GM18868 (cell line): Measurements from ENCODE around the gene ANKRD52.
"Not testable (repeated sequence)": the region's sequence is repeated elsewhere in the genome, so short reads cannot be mapped to it uniquely, and the experiment has no call there.

Experiments used
- ATAC-seq: cut with Tn5 transposase; IDR thresholded peaks from one replicate; pipeline ENCODE4 v1.9.1; 2021; ENCODE audit warnings: mild to moderate bottlenecking, moderate library complexity; ENCODE audit not compliant: unreplicated experiment

Gene ANKRD52

DNA sequence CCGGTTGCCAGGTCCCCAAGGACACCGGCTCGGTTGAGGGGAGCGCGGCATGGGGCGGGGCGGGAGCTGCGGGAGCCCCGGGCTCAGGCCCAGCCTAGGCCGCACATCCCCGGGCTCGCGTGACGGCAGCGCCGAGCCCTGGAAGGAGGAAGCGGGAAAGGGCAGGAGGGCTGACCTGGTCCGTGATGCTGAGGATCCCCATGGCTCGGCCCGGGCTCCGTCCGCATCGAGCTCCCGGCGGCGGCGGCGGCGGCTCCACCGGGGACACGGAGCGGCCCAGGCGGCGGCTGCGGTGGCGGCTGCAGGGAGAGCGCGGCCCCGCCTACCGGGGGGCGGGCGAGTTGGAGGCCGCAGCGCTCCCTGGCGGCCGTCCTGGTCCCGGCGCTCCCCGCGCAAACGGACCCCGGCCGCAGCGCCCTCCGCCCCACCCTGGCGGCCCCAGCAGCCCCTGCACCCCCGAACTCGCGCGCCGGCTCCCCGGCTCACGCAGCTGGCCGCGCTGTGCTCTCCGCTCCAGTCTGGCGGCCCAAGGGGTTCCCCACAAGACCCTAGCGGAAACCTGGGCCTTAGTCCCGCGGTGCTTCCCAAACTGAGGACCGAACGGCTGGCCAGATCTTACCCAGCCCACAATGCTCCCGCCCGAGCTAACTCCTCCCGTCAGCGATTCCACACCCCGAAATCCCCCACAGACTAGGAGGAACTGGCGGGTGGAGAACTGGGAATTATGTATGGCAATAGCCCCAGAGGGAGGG lies at the start of gene ANKRD52:
Gene ANKRD52, minus strand, starts transcription at position 317 of the 752 bp plus-strand sequence. Its CDS starts 115 bp downstream, at position 202.
- ATAC-seq: peak; percentile 89

DNA sequence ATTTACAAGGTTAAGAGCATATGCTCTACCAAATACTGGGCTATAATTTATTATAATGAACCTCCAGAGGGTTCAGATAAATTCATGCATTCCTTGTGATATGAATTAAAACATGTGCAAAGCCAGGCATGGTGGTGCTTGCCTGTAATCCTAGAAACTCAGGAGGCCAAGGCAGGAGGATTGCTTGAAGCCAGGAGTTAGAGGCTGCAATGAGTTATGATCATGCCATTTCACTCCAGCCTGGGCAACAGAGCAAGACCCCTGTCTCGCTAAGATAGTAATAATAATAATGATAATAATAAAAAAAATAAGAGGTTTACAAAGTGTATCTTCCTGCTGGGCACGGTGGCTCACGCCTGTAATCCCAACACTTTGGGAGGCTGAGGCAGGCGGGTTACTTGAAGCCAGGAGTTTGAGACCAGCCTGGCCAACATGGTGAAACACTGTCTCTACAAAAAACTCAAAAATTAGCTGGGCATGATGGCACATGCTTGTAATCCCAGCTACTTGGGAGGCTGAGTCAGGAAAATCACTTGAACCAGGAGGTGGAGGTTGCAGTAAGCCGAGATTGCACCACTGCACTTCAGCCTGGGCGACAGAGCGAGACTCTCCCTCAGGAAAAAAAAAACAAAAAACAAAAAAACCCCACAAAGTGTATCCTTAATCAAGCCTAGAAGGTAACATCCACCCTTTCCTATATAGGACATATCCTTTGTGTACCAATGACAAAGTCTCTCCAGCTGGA lies 49.2 kb upstream of the ANKRD52 start:
- ATAC-seq: no peak

GRCh38 chr12:56304872-56305590 lies 46.8 kb upstream of the ANKRD52 start:
- no peak for ATAC-seq

DNA sequence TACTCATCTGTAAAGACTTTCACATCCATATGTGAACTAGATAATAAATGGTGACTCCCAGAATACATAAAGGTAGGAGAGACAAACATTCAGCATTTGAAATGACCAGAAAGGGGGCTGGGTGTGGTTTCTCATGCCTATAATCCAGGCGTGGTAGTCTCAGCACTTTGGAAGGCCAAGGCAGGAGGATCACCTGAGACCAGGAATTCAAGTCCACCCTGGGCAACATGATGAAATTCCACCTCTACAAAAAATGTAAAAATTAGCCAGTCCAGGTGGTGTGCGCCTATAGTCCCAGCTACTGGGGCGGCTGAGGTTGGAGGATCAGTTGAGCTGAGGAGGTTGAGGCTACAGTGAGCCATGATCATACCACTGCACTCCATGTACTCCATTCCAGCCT lies 46.1 kb upstream of the ANKRD52 start:
- ATAC-seq: no peak

DNA sequence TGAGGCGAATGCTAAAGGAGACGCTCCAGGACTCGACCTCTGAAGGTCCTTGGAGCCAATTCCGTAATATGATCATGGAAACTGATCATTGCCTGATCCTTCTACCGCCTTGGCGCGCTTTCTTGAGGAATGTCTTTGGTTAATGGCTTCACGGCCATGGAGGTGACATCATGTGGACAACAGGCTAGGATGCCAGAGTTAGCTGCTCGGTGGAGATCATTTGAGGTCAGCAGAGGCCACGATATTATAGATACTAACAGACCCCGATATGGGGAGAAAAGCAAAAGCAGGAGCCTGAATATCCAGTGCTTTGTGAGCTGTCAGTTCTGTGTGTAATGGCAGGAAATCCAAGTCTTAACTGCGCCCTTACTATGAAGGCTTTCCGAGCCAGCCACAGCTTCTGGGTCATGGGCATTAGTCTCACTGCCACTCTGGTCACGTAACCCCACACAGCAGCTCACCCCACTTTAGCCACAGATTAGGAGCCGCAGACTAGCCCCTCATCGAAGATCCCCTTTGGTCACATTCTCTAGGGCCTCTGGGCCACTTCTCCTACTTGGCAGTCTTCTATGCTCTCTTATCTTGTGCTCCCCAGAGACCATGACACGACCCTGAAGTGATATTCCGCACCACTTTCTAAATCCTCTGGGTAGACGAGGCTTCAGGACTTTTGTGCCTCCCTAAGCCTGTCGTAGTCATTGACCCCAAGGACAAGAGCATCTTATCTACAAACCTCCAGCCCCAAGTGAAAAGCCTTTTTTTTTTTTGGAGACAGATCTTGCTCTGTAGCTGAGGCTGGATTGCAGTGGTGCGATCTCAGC lies 42.7 kb upstream of the ANKRD52 start:
- ATAC-seq: no peak

- peak; percentile 91 for ATAC-seq
These were observed 41.9 kb upstream of the ANKRD52 start, which contains the start of gene CS for GRCh38 chr12:56299853-56300643. CS (minus strand) TSS chr12:56300330; CDS start chr12:56300201, 129 bp downstream.

GRCh38 chr12:56299308-56299852 lies 41.2 kb upstream of the ANKRD52 start:
- ATAC-seq: no peak

DNA sequence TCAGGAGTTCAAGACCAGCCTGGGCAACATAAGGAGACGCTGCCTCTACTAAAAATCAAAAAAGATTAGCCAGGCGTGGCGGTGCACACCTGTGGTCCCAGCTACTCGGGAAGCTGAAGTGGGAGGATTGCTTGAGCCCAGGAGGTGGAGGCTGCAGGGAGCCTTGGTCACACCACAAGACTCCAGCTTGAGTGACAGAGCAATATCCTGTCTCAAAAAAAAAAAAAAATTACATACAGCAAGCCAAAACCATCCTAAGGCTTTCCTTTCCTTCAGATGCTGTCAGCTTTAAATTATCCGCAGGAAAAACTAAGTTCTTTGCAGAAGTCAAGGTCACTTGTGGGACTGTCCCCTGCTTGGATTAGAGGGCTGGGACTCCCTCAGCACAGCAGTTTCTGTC lies 40.6 kb upstream of the ANKRD52 start:
- ATAC-seq: no peak

- no peak for ATAC-seq
These were observed 39.2 kb upstream of the ANKRD52 start for GRCh38 chr12:56297400-56297799.

DNA sequence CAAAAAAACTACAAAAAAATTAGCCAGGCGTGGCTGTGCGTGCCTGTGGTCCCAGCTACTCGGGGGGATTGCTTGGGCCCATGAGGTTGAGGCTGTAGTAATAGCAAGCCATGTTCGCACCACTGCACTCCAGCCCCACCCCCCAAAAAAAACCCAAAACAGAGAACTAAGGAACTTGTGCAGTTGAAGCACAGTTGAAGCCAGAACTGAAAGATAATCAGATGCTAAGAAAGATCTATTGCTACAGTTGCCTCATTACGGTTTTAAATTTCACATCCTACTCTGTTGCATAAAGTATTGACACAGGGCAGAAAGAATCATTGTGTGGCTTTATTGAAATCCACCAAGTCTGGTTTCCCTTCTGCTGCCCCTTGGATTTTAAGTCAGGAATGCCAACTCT lies 38.1 kb upstream of the ANKRD52 start:
- ATAC-seq: no peak

- ATAC-seq: no peak
These were observed 35.6 kb upstream of the ANKRD52 start for GRCh38 chr12:56293795-56294194.

- ATAC-seq: no peak
These were observed 30.7 kb upstream of the ANKRD52 start for GRCh38 chr12:56288705-56289387.

DNA sequence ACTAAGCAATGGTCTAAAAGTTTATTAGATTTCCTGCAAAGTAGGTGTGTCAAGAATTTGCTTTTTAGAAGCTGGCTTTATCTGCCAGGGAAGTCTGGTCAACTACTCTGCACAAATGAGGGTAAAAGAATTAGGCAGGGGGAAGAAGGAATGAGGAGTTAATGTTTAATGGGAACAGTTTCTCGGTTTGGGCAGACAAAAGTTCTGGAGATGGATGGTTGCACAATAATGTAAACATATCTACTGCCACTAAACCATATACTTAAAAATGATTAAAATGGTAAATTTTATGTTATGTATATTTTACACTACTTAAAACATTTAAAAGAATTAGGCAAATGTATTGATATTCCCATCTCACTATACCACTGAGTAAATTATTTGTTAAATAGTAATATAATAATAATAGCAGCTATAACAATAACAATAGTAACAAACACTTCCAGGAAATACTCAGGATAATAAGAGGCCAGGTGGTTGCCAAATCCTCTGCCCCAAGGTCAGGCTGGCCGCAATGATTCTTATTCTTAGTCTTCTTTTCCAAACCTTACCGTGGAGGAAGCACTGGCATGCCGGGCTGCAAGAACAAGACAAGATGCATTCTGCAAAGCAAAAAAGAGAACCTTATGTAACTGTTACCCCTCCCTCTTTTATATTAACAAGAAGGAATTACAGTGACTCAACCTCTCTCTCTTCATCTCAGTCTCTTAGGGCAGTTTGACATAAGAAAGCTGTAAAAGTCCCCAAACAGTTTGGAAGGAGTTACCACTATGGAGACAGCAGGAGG lies 28.1 kb upstream of the ANKRD52 start:
- no peak for ATAC-seq

DNA sequence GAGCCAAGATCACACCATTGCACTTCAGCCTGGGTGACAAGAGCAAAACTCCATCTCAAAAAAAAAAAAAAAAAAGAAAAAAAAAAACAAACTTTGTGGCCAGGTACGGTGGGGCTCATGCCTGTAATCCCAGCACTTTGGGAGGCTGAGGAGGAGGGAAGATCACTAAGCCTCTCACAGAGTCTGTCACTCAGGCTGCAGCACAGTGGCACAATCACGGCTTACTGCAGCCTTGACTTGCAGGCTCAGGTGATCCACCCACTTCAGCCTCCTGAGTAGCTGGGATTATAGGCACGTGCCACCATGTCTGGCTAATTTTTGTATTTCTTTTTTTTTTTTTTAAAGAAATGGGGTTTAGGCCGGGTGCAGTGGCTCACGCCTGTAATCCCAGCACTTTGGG lies 26.1 kb upstream of the ANKRD52 start:
- not testable (repeated sequence) for ATAC-seq

- no peak for ATAC-seq
These were observed 24.4 kb upstream of the ANKRD52 start for GRCh38 chr12:56282579-56282978.

DNA sequence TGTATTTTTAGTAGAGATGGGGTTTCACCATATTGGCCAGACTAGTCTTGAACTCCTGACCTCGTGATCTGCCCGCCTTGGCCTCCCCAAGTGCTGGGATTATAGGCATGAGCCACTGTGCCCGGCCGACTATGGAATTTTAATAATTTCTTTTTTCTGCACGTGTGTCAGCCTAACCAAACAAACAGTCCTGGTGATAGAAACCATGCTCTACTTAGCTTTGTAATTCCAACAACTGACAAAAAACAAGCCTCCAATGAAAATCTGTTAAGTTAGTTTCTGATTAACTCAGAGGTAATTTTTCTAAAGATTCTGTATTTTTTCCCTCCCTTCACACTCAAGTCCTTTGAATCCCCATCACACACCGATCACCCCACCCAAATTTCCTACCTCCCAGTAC lies 23.8 kb upstream of the ANKRD52 start:
- no peak for ATAC-seq

DNA sequence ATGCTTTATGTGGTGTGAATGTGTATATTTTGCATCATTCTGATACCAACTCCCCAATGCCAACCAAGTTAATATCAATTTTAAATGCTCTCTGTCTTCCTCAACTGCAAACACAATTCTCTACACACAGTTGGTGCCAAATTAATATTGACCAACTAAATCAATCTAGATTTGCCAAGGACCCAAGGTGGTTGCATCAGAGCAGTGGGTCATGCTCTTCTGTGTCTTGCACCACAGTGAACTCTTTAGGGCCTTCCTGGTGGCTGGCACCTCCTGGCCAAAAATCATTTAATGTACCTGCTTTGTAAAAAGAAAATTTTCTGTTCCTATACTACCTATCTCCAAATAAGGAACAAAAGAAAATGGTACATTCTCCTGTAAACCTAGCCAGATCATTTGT lies 22.7 kb upstream of the ANKRD52 start:
- no peak for ATAC-seq

DNA sequence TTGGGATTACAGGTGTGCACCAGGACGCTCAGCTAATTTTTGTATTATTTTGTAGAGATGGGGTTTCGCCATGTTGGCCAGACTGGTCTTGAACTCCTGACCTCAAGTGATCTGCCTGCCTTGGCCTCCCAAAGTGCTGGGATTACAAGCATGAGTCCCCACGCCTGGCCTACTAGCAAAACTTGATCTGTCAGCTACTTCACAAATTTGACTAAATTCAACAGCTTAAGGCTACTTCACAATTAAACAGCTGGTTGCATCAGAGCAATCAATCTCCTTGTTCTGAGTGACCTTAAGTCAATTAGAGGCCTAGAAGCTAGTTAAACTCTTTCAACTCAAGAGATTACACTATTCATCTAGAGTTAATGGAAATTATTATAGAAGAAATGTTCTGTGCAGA lies 20.7 kb upstream of the ANKRD52 start:
- ATAC-seq: no peak
